NCI-H2196 treated with DMSO at 0.1 percent for 48 hours (cell line): Measurements from ENCODE around the gene DAND5.

ENCODE experiments used
- DNase-seq: peaks from one replicate; lab custom pipeline; 2025; ENCODE audit not compliant: unreplicated experiment; lab: John Stamatoyannopoulos, UW

Gene DAND5

DNA sequence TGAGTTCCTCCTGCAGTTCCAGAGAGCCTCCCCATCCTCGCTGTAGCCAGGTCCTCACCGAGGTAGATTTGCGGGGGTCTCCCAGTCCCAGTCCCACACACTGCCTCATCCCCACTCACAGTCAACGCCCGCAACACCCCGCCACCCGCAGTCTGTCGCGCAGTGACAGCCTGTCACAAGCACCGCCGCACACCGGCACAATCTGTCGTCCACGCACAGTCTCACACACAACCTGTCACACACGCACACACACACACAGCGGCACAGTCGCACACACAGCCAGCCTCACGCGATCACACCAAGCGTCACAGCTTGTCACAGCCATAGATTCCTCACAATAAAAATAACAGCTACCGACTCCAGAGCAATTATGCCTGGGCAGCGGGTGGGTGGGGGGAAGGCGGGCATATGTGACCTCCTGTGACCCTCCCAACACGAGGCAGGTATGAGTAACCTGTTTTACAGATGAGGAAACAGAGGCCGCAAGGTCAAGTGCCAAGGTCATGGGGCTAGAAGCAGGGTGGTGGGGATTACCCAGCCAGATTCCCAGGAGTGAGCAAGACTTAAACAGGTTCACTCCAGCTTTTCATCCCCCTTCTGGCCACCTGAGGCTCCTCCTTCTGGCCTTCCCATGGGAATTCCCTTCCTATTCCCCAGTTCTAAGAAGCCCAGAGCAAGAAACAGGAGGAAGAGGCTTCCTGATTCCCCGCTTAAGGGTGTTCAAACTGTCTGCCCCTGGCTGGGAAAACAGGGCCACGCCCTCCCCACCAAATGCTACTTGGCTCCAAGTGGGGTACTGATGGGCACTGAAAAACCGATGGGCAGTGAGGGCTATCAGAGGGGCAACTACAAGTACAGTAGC is 39.8 kb downstream of the DAND5 start:
- no peak for DNase-seq

DNA sequence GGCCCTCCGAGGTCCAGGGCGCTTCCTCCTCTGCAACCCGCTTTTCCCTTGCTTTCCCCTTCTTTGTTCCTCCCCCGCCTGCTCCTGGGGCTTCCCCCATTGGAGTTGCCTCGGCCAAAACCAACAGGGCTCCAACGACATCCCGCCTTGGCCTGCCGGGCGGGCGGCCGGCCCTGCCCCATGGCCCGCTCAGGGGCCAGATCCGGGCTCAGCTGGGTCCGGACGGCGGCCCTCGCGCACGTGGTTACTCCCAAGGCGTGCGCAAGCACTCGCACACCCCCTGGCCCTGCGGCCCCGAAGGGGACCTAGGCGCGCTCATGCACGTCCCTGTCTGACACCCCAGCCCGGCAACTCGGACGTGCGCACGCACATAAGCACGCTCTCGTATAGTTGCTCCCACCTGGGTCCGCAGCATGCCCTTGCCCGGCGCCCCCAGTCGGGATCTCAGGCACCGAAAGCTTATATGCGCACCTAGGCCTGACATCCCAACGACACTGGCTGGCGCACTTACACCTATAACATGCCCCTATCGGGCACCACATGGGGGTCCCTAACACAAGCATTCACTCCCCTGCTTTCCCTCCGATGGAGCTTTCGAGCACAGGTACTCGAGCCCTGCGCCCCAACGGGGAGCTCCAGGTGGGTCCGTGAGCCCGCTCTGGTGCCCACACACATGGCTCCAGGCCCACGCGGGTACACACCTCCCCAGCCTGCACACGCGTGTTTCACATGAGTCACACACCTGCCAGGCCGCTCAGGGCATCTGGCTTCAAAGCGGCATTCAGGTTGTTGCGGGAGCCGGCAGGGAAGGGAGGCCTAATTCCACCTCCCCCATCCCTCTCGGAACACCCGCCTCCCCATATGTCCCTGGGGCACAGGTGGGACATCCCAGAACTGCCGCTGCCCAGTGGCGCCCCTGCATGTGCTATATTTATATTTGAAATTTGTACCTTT is 40.9 kb downstream of the DAND5 start:
- no peak for DNase-seq

- DNase-seq = no peak
These were observed 41.7 kb downstream of the DAND5 start for GRCh38 chr19:13010992-13011652.

- no peak for DNase-seq
These were observed 42.4 kb downstream of the DAND5 start for GRCh38 chr19:13011653-13012389.

DNA sequence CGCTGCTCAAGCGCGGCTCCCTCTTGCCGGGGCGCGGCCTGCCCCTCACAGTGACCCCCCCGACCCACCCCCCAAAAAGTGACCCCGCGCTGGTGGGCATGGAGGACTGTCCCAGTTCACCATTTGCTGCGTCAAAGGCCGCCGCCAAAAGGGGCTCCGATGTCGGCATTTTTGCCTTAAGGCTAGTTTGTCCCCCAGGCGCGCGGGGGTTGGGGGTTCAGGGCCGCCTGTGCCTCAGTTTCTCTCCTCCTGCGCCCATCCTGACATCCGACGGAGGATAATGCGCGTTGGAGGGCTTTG is 43.0 kb downstream of the DAND5 start:
- no peak for DNase-seq

- DNase-seq = no peak
These were observed 43.6 kb downstream of the DAND5 start for GRCh38 chr19:13012690-13013608.

DNA sequence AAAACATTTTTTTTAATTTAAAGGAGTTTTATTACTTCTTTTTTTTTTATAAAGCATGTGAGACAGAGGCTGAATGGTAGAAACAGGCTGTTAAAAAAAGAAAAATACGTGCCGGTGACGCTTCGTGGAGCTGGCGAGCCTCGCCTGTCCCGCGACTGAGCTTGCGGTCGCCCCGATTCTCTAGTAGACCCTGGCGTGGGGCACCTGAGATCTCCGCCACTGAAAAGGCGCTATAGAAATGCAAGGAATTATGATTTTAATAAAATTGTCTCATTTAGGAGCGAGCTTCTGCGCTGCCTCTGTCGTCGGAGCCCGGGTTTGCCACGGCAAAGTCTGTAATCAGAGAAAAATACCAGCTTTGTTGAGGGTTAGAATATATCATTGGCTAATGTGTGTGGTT is 44.3 kb downstream of the DAND5 start:
- DNase-seq = no peak

GRCh38 chr19:13014101-13014920 is 44.9 kb downstream of the DAND5 start:
- no peak for DNase-seq

DNA sequence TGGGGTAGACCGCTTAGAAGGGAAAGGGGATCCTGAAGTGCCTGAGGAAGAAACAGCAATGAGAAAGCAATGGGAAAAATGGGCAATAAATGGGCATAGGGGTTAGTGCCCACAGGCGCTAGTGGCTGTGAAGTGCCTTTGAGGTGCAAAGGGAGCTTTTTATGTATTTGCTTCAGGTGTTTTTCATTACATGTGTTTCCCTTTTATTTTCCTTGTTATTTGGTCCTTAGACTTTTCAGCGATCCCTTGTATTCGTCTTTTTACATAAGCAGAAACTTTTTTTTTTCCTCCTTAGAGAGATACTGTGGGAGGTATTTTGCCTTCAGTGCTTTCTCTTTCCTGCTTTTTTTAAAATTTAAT is 45.5 kb downstream of the DAND5 start:
- no peak for DNase-seq

- DNase-seq = no peak
These were observed 46.2 kb downstream of the DAND5 start for GRCh38 chr19:13015361-13016223.

- DNase-seq = no peak
These were observed 46.9 kb downstream of the DAND5 start for GRCh38 chr19:13016245-13016627.

DNA sequence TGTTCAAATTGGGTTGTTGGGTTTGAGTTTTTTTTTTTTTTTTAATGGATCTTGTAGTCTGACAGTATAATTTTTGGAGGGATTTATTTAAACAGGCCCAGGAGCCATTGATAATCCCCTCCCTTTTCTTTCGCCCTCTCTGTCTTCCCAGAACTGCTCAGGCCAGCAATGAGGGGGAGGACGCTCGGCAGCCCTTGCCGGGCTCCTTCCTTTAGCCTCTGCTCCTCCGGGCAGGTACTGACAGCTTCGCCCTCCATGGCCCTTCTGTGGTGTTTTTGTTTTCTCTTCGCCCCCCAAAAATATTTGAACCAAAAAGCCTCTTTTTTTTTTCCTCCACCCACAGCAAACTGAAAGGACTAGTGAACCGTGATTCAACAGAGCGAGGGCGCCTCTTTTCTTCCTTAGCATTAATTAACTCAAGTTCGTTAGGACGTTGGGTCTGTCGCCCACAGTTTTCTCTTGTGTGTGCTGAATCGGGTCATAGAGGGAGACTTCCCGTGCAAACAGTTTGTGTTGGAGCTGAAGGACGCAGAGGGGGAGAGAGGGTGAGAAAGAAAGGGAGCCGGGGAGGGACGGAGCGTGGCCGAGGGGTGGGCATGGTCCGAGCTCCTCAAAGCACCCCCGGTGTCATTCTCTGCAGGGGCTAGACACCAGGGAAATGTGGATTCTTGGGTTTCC is 47.4 kb downstream of the DAND5 start:
- DNase-seq = no peak

DNA sequence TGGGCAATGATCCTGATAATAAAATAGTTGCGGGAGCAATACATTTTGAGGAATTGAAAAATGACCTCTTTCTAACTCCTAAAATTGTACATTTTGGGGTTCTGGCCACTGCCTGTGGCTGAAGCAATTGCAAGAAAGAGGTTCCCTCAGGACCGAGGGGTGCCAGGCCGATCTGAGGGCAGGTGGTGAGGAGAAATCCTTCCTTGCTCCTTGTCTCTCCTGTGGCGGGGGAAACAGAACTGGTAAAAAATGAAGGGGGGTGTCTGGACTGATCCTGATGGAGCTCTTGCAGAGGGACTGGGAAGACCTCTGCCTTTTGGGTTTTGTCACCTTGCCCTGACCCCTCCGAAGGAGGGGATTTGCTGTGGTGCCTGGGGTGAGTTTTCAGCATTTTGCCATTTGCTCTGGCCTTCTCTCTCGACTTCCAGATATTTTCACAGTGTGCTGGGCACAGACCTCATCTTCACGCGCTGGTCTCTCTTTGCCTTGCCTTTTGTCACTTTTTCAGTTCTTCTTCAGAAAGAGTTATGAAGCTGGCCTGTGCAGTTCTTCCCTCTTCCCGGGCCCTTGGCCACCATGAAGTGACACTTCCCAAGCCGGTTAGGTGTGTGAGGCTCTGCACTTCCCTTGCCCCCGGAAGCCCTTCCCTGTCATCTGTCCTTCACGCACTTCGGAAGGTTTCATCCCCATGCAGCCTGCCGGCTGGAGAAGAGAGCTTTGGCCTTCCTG is 48.1 kb downstream of the DAND5 start:
- no peak for DNase-seq

- DNase-seq = no peak
These were observed 48.9 kb downstream of the DAND5 start for GRCh38 chr19:13018035-13018914.

DNA sequence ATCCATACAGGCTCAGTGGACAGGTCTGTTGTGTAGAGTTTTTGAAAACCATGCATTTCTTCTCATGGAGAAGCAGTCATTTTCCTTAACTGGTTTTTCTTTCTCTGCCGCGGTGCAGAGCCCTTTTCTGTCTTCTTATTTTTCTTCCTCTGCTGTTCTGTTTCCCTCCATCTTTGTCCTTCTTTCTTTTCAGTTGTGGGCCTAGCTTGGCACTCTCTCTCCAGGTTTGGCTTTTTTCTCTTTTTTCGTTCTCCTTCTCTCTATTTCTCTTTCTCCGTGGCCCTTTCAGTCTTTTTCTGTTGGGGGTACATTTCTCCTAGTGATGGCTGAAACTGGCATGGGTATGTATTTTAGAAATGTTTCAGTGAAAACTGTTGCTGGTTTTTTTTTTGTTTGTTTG is 50.0 kb downstream of the DAND5 start:
- DNase-seq = no peak

DNA sequence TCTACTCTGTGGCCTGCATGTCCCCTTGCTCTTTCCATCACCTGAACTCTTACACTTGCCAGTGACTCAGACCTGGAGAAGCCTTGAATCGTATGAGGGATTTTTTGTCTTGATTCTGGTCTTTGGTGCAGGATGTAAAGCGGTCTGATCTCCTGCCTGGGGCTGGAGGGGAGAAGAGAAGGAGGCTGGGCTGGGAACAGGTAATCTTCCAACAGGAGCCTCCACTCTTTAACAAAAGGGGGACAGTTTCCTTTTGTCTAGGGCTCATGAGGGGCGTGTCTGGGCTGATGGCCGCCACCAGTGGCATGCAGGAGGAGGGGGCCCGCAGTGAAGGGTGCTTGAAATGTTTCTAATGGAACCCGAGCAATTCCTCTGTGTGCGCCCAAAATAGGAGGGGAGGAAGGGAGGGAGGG is 50.6 kb downstream of the DAND5 start:
- no peak for DNase-seq
